ENCODE results near the gene UBC.

The UBC gene

DNA sequence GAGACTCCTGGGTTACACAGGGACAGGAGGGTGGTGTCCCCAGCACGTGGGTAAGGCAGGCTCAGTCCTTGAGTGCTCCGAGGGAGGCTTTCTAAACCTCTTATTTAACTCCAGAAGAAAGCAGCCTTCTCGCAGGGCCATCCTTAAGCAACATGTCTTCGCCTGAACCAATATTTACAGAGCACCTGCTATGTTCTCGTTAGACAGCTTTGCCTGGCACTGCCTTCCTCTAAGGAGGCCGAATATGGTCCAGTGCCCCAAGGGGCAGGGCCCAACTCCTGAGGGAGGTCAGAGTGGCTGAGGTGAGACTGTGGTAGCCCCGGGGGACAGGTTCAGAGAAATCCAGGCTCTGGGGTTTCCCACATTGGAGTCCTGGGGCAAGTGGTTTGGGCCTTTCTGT, 48.7 kb downstream of the UBC start:
- DNase-seq (ENCODE audit: low read depth, low spot score): no peak

DNA sequence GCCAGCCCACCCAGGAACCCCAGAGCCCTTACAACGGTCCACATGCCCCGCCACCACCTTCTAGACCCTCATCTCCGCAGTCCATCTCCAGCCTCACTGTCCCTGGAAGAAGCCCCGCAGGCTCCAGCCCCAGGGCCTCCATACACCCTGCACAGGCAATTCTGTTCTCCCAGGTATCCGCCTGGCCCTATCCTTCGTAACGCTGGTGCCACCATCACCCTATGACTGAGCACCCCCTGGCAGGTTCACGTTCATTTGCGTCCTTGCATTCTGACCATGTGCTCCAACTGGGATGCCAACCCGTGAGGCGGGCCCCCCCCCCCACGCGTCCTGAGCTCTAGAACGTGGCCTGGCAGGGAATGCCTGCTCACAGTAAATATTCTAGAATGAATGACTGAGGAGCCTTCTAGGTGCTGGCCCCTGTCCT, 50.1 kb downstream of the UBC start:
- DNase-seq (ENCODE audit: low read depth, low spot score): no peak

DNA sequence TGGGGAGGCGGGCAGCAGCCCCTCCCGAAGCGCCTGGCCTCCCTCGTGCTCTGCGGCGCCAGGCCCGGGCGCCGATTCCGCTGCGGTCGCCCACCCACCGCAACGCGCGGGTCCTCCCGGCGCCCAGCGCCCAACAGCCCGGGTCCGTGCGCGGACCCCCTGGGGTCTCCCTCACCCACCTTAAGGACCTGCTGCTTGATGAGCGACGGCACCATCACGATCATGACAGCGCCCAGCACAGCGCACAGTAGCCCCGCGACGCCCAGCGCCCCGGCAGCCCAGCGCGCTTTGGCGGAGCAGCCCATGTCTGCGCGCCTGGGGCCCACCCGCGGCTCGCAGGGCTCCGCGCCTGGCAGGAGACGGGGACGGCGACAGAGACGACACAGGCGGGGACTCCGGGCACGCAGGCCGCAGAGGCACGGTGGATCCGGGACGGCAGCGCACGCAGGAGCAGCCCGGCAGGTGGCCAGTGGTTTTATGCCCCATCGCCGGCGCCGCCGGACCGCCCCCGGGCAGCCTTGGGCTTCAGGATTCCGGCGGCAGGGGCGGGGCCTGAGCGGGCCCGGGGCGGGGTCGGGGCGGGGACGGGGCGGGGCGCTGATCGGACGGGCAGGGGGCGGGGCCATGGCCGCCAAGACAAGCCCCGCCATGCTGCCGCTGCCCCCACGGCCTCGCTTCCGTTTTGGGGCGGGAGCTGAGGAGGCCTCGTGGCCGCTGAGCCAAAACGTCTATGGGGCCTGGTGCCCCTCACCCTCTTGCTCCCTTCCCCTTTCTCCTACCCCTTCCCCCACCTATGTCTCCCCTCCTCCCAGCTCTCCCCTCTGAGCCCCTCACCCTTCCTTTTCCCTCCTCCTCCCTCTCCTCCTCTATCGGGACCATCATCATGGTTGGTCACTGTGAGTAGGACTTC, 50.8 kb downstream of the UBC start, which contains the start of gene SCARB1:
Gene SCARB1, minus strand, starts transcription at position 449 of the 910 bp plus-strand sequence. Its CDS starts 144 bp downstream, at position 305.
- no peak for DNase-seq (ENCODE audit: low read depth, low spot score)

- no peak for DNase-seq (ENCODE audit: low read depth, low spot score)
These were observed 51.6 kb downstream of the UBC start for GRCh38 chr12:124862768-124863415.

- no peak for DNase-seq (ENCODE audit: low read depth, low spot score)
These were observed 52.4 kb downstream of the UBC start for GRCh38 chr12:124861898-124862676.
